HG03039 (cell line): ENCODE data around the gene FAM216A.
"Not testable (repeated sequence)": the region's sequence is repeated elsewhere in the genome, so short reads cannot be mapped to it uniquely, and the experiment has no call there.

Source experiments
- ATAC-seq: cut with Tn5 transposase; IDR thresholded peaks from one replicate; pipeline ENCODE4 v1.9.1; 2021; ENCODE audit warnings: mild to moderate bottlenecking, moderate library complexity; ENCODE audit not compliant: unreplicated experiment

FAM216A gene

DNA sequence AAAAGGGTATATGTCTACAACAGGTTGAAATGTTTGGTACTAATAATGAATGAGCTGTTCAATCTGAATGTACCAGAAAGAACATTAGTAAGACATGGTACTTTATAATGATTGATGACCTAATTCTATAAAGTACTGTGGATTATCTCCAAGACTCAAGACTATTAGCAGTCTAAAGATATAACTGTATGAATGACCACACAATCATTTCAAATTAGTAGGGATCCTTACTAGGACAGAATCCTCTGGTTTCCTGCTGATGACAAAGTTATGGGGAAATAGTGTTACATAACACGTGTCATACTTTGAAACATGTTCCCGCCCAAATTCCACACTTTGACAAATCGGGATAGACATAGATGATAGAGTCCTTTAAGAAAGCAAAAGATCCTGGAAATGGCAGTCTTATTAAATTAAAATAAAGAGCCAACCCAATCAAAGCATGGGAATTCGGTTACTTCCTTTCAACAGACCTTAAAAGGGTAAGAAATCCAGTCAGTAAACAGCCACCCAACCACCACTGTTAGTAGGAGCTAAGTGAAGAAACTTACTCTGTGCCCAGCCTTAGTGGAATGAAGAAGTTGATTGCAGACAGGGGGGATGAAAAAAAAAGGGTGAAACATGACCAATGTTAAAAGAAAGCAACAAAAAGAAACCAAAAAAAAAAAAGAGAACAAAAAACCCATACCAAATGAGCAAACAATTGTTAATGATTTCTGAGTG lies 30.5 kb downstream of the FAM216A start:
- no peak for ATAC-seq

GRCh38 chr12:110501399-110501751 lies 32.7 kb downstream of the FAM216A start:
- no peak for ATAC-seq

DNA sequence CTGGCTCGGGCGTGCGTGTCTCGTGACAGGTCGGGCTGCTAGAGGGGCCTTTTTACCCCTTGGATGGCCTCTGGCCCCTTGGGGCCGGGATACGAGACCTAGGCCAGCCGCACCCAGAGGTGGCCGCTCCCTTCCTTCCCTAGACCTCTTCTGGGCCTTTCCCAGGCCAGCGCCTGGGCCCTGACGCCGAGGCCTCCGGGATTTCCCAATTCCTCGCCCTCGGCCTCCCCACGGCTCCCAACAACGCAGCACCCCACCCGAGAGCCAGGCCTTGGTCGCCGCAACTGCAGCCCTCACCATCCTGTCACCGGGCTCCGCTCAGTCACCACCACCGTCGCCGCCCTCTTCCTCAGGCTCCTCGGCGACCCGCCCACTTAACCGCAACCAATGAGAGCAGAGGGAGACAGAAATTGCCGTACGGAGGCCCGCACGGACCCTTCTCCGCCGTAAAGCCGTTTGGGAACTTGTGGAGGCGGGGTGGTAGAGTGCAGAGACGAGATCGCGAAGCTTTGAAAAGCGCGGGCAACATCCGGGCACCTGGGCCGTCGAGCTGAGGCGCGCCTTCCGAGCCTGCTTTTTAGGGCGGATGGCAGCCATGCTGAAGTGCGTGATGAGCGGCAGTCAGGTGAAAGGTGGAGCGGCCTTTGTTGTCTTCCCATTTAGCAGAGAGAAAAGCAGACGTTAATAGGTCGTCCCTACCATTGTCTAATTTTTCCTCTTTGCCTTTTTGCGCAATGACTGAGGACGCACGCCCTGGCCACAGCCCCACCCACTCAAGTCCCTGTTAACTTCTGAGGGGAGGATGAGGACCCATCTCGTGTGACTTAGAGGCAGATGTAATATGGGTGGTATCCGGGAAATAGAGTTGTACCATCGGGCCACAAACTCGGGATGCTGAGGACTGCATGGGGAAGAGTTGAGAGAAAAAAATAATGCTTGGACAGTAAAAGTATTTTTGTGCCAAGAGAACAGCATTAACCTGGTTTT lies 33.4 kb downstream of the FAM216A start, which contains the start of the genes RAD9B and VPS29:
Gene RAD9B, plus strand, starts transcription at position 580 of the 987 bp plus-strand sequence. Its CDS starts 7 bp downstream, at position 587.
Gene VPS29, minus strand, starts transcription at position 360 of the 987 bp plus-strand sequence. Its CDS starts 60 bp downstream, at position 300.
- ATAC-seq, result peak; percentile 89

DNA sequence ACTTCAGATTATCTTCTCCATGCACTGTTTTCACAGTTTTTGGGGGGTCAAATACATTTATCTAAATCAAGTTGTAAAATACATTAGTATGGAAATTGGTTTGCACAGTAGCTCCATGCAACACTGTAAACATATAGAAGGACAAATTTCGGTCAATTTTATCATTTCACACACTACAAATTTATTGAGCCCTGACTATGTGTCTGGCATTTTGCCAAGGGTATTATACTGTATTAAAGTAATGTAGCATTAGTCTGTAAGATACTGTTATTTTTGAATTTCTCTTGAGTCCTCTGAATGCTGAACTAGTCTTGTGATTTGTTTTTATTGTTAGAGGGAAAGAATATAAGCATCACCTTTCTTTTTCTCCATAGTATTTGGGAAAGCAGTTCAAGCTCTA lies 34.8 kb downstream of the FAM216A start:
- no peak for ATAC-seq

DNA sequence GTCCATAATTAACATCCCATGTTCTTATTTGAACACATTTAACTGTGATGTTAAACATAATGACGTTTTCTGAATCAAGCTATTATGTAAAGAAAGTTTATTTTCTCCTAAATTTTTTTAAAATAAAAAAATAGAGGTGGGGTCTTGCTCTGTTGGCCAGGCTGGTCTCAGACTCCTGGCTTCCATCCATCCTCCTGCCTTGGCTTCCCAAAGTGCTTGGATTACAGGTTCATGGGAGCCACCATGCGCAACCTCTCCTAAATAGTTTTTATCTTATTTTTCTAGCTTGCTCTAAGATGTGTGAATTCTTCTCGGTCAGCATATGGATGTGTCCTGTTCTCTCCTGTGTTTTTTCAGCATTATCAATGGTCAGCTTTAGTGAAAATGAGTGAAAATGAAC lies 36.7 kb downstream of the FAM216A start:
- ATAC-seq, result no peak

DNA sequence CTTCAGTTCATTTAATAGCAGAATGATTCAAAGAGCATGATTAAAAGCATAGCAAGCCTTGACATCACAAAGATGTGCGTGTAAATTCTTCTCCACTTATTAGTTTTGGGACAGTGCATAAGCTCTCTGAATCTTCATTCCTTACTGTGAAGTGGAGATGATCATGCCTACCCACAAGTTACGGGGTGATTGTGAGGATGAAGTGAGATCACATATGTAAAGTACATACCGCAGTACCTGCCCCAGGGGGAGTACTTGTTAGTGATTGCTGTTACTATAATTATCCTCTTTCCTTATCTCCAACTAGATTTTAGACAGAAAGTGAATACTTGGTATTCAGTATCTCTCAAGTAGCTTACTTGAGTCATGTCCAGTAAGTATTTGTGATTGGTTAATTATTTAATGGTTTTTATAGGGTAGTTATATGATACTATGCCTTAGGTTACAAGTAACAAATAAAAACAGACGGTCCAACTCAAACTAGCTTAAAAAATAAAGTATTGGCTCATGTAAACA lies 39.5 kb downstream of the FAM216A start:
- no peak for ATAC-seq

GRCh38 chr12:110513842-110514241 lies 45.2 kb downstream of the FAM216A start:
- no peak for ATAC-seq

DNA sequence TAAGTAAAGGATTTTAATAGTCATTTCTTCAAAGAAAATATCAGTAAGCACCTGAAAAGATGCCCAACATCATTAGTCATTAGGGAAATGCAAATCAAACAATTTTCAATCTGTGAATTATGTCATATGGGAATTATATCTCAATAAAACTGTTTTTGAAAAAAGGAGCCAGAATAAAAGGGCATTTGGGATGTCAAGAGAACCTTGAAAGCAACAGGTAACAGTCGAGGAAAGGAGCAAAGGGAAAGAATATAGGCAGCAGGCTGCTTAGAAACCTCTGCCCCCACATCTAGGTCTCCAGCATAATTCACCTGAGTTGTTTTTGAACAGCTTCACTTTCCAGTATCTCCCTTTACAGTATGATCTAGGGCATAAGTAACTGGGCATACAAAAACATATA lies 45.7 kb downstream of the FAM216A start:
- ATAC-seq, result no peak

- ATAC-seq, result no peak
These were observed 48.4 kb downstream of the FAM216A start for GRCh38 chr12:110516995-110517394.

- not testable (repeated sequence) for ATAC-seq
These were observed 49.4 kb downstream of the FAM216A start for GRCh38 chr12:110518014-110518413.

DNA sequence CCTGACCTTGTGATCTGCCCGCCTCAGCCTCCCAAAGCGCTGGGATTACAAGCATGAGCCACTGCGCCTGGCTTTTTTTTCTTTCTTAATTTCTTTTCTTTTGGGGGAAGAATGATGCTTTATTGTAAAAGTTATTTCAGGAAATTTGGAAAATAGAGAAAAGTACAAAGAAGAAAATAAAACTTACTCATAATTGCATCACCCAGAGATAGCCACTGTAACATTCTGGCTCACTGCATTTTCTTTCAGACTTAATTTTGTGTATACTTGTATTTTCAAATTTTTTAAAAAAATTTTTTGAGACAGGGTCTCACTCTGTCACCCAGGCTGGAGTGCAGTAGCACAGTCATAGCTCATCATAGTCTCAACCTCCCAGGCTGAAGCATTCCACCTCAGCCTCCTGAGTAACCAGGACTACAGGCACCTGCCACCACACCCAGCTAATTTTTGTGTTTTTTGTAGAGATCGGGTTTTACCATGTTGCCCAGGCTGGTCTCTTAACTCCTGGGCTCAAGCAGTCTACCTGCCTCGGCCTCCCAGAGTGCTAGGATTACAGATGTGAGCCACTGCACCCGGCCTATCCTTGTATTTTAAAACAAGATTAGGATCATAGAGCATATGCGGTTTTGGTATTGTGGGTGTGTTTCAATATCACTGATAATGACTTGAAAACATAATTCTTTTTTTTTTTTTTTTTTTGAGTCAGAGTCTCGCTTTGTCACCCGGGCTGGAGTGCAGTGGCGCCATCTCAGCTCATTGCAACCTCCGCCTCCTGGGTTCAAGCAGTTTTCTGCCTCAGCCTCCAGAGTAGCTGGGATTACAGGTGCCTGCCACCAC lies 52.4 kb downstream of the FAM216A start:
- not testable (repeated sequence) for ATAC-seq

GRCh38 chr12:110528277-110528839 lies 59.7 kb downstream of the FAM216A start:
- no peak for ATAC-seq

GRCh38 chr12:110530511-110530910 lies 61.9 kb downstream of the FAM216A start:
- ATAC-seq, result no peak

- peak; percentile 52 for ATAC-seq
These were observed 63.2 kb downstream of the FAM216A start for GRCh38 chr12:110531741-110532333.

DNA sequence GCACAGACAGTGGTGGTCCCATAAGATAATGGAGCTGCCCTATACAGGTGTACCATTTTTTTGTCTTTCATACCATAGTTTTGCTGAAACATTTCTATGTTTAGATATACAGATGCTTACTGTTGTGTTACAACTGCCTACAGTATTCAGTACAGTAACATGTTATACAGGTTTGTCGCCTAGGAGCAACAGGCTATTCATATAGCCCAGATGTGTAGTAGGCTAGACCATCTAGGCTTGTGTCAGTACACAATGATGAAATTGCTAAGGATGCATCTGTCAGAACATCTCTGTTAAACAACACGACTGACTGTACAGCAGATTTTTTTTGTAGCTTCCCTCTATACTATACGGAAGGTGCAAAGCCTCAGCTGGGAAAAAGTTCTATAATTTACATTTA lies 64.0 kb downstream of the FAM216A start:
- no peak for ATAC-seq

DNA sequence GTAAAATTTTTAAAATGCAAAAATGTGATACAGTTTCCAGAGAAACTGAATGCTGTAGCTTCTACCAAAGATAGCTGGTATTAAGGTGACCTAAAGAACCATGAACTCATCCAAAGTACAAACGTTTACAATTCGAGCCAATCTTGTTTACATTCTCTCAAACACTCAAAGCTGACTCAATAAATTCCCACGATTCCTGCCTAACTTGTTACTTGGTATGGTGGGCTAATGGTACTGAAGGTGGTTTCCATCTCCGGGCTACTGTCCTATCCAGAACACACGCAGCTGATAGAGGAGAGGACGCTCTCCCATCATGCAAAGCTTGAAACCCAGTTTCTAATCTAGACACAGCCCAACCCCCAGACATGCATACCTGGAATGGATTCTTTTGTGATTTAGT lies 65.0 kb downstream of the FAM216A start:
- ATAC-seq, result no peak

GRCh38 chr12:110534811-110535210 lies 66.2 kb downstream of the FAM216A start:
- no peak for ATAC-seq

DNA sequence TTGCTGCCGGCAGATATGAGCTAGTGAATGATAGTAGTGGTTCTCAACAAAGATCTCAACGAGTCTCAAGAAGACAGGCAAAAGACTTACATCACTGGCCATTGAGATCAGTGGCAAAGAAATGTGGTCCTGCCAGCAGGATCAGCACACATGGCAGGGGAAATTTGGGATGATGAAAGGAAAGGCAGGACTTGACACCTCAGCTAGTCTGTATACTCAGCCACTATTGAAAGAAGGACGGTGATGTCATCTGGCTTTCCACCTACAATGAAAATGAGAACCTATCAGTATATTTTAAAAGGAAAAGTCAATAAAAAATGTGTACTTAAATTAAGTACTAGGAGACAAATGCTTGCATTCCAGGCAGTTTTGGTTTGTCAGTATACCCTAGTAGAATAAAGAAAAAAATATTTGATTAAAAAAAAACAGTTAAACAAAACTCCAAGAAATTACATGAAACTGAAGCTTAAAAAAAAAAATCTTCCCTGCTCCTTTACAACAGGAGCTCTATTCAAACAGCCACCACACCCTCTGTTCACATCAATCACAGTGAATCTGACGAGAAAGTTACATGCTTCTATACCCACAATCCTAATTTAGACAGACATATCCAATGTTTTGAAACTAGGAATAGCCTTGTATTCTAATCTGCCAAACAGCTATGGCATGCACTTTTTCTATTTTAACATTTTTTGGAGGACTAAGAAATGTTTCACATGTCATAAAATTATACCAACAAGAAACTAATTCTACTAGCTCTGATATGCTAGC lies 68.4 kb downstream of the FAM216A start:
- no peak for ATAC-seq
